ENCODE data around the gene CCL20. TPM values are rescaled to one million over a fixed set of nuclear protein-coding genes. Genes with fewer than 3 reads are reported as not detected.

CCL20 gene
- total and polyA plus RNA-seq, 2 of the 13 experiments (the other 11 are each of a cell fraction or from before 2014, with no cell fraction given): 223 to 903 TPM

GRCh38 chr2:227813562-227814353, at the start of gene CCL20 (continued):
- TF ChIP-seq, protein P1, sequence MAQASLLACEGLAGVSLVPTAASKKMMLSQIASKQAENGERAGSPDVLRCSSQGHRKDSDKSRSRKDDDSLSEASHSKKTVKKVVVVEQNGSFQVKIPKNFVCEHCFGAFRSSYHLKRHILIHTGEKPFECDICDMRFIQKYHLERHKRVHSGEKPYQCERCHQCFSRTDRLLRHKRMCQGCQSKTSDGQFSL (CRISPR knock-in tag; IDR thresholded peaks at IDR 0.05): peak; percentile 59; the same call in 1 of the 2 replicates
- TF ChIP-seq ZNF282 (IDR thresholded peaks at IDR 0.05; ENCODE audit: partially characterized antibody): no peak
- TF ChIP-seq HES4 (CRISPR knock-in tag; IDR thresholded peaks at IDR 0.05; ENCODE audit: borderline replicate concordance): no peak
- TF ChIP-seq ZNF343 (CRISPR knock-in tag; IDR thresholded peaks at IDR 0.05): peak; percentile 38; the same call in 1 of the 2 replicates
- TF ChIP-seq ZNF713 (CRISPR knock-in tag; IDR thresholded peaks at IDR 0.05): 0 out of 2 replicates have a peak, but pooled peaks have one; percentile 41
- 0 out of 2 replicates have a peak, but pooled peaks have one; percentile 72 for TF ChIP-seq DNMT1 (CRISPR knock-in tag; IDR thresholded peaks at IDR 0.05)
- no peak for TF ChIP-seq CHCHD3 (CRISPR knock-in tag; IDR thresholded peaks at IDR 0.05)
- no peak for TF ChIP-seq ETS1 (CRISPR knock-in tag; IDR thresholded peaks at IDR 0.05)
- no peak for TF ChIP-seq AGO2 (optimal IDR thresholded peaks at IDR 0.05; ENCODE audit: low read depth, low read length)
- peak; percentile 86 for TF ChIP-seq ZNF772 (CRISPR knock-in tag; IDR thresholded peaks at IDR 0.05)
- no peak for TF ChIP-seq ZZZ3 (CRISPR knock-in tag; IDR thresholded peaks at IDR 0.05; ENCODE audit: borderline replicate concordance)
- no peak; the same call in 1 of the 2 replicates for TF ChIP-seq ZBTB38 (CRISPR knock-in tag; IDR thresholded peaks at IDR 0.05)
- TF ChIP-seq, protein P2, sequence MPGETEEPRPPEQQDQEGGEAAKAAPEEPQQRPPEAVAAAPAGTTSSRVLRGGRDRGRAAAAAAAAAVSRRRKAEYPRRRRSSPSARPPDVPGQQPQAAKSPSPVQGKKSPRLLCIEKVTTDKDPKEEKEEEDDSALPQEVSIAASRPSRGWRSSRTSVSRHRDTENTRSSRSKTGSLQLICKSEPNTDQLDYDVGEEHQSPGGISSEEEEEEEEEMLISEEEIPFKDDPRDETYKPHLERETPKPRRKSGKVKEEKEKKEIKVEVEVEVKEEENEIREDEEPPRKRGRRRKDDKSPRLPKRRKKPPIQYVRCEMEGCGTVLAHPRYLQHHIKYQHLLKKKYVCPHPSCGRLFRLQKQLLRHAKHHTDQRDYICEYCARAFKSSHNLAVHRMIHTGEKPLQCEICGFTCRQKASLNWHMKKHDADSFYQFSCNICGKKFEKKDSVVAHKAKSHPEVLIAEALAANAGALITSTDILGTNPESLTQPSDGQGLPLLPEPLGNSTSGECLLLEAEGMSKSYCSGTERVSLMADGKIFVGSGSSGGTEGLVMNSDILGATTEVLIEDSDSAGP (CRISPR knock-in tag; IDR thresholded peaks at IDR 0.05; ENCODE audit: borderline replicate concordance): no peak
- no peak for TF ChIP-seq ZNF841 (CRISPR knock-in tag; IDR thresholded peaks at IDR 0.05; ENCODE audit: borderline replicate concordance)
- peak; percentile 55 for TF ChIP-seq ZBTB7B (CRISPR knock-in tag; IDR thresholded peaks at IDR 0.05)
- peak; percentile 81 for TF ChIP-seq FOSL2 (CRISPR knock-in tag; IDR thresholded peaks at IDR 0.05)
- no peak for TF ChIP-seq HNRNPK (IDR thresholded peaks at IDR 0.05; ENCODE audit: low read depth, low read length, poor library complexity, severe bottlenecking)
- peak; percentile 85 for TF ChIP-seq NR2C2 (CRISPR knock-in tag; IDR thresholded peaks at IDR 0.05; ENCODE audit: borderline replicate concordance)
- TF ChIP-seq, protein P3, sequence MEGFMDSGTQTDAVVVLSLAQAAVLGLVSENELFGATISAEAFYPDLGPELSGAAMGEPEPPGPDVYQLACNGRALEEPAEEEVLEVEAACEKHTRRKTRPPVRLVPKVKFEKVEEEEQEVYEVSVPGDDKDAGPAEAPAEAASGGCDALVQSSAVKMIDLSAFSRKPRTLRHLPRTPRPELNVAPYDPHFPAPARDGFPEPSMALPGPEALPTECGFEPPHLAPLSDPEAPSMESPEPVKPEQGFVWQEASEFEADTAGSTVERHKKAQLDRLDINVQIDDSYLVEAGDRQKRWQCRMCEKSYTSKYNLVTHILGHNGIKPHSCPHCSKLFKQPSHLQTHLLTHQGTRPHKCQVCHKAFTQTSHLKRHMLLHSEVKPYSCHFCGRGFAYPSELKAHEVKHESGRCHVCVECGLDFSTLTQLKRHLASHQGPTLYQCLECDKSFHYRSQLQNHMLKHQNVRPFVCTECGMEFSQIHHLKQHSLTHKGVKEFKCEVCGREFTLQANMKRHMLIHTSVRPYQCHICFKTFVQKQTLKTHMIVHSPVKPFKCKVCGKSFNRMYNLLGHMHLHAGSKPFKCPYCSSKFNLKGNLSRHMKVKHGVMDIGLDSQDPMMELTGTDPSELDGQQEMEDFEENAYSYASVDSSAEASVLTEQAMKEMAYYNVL (CRISPR knock-in tag; IDR thresholded peaks at IDR 0.05; ENCODE audit: borderline replicate concordance): peak; percentile 95
- TF ChIP-seq ZNF329 (CRISPR knock-in tag; IDR thresholded peaks at IDR 0.05; ENCODE audit: low read depth): no peak
- TF ChIP-seq LCORL (IDR thresholded peaks at IDR 0.05): peak; percentile 64
- TF ChIP-seq LCORL (CRISPR knock-in tag; IDR thresholded peaks at IDR 0.05): peak; percentile 77
- TF ChIP-seq ZNF7 (CRISPR knock-in tag; IDR thresholded peaks at IDR 0.05): no peak; the same call in 1 of the 2 replicates
- no peak for TF ChIP-seq FOXM1 (CRISPR knock-in tag; IDR thresholded peaks at IDR 0.05)
- TF ChIP-seq, protein P4, sequence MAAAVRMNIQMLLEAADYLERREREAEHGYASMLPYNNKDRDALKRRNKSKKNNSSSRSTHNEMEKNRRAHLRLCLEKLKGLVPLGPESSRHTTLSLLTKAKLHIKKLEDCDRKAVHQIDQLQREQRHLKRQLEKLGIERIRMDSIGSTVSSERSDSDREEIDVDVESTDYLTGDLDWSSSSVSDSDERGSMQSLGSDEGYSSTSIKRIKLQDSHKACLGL (CRISPR knock-in tag; IDR thresholded peaks at IDR 0.05): no peak
